Germinal center (tissue), 1 donor: ENCODE results near the gene TTYH1.
"Not testable (repeated sequence)": the region's sequence is repeated elsewhere in the genome, so short reads cannot be mapped to it uniquely, and the experiment has no call there.

Experiments
- DNase-seq: peaks from one replicate; pipeline ENCODE4 v3.0.0; 2012; ENCODE audit warnings: mixed read lengths, low spot score

Gene TTYH1

DNA sequence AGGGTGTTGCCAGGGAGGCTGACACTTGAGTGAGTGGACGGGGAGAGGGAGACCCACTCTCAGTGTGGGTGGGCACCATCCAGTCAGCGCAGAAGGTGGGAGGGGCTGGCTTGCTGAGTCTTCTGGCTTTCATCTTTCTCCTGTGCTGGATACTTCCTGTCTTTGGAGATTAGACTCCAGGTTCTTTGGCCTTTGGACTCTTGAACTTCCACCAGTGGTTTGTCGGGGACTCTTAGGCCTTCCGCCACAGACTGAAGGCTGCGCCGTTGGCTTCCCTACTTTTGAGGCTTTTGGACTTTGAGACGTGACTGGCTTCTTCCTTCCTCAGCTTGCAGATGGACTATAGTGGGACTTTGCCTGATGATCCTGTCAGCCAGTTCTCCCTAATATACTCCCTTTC, 29.5 kb downstream of the TTYH1 start:
- DNase-seq = no peak

DNA sequence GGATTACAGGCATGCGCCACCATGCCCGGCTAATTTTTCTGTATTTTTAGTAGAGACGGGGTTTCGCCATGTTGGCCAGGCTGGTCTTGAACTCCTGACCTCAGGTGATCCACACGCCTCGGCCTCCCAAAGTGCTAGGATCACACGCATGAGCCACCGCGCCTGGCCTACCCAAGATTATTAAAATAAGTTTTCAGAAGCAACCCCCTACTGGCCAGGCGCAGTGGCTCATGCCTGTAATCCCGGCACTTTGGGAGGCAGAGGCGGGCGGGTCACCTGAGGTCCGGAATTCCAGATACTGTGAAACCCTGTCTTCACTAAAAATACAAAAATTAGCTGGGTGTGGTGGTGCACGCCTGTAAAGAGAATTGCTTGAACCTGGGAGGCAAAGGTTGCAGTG, 31.1 kb downstream of the TTYH1 start:
- DNase-seq = not testable (repeated sequence)

GRCh38 chr19:54448040-54448773, 32.9 kb downstream of the TTYH1 start:
- DNase-seq = peak; percentile 30

DNA sequence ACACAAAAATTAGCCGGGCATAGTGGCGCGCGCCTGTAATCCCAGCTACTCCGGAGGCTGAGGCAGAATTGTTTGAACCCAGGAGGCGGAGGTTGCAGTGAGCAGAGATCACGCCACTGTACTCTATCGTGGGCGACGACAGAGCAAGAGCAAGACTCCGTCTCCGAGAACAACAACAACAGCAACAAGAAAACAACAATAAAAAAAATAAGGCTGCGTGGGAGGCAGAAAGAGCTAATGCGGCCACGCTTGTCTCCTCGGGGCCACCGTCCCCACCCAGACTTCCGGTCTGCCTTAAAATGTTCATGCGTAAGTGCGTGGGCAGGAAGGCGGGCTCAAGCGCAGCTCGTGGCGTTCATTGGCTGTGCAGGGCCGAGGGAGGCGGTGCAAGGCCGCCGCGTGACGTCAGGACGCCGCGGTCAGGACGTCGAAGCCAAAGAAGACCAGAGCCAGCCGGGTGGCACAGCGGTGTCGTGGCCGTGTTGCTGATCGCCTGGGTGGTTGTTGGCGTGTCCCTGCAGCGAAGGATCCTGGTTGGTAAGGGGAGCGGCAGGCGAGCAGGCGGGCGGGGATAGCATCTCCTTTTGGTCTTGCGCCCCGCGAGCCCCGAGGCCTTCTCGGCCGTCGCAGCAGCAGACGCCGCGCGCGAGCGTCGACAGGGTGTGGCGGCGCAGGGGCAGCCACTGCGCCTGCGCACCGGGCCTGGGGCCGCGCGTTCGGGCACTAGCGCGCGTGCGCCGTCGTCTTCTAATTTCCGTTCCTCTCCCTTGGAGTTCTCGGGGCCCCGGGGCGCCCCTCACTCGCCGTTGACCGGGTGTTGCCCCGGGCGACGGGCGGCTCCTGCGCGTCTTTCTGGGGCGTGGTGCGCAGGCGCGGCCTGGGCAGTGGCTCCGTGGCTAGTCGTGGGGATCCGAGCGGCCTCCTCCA, 33.8 kb downstream of the TTYH1 start, which contains the start of gene LENG8:
Gene LENG8 (plus strand): TSS at position 426 of the 927 bp plus-strand sequence. CDS start 2,146 bp downstream, outside the sequence.
- DNase-seq = peak; percentile 98

DNA sequence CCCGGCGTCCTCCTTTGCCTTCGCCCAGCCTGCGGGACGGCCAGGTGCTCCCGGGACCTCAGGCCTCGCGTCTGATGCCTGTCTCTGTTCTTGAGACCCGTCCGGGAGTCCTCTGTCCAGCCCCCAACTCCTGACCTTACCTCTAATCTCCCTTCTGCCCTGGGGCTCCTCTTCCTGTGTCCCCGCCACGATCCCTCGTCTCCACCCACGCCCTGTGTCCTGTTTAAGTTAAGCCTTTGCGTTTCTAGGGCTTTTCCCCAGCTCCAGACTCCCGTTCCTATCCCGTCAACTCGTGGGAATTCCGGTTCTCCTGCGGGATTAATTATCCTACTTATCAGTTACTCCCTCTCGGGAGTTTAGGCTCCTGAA, 34.4 kb downstream of the TTYH1 start:
- no peak for DNase-seq

DNA sequence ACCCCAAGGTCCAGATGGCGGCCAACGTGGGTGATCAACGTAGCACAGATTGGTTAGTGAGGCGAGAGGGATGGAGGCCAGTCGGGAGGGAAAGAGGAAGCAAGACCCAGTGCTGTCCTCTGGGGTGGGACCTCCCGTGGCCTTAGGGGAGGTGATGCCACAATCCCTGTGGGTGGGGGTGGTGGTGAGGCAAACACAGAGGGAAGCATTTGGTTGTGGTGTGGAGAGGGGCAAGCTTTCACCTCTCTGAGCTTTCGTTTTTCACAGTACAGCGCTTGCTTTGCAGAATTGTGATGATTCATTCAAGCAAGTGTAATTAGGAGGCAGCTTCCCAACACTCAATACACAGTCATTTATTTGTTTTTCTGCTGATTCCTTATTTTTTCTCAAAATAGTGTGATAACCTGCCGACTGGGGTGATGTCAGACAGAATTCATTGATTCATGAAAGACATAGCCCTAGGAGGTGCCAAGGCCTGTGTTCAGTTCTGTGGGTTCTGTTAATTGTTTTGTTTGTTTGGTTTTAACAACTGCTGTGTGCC, 36.1 kb downstream of the TTYH1 start:
- DNase-seq = no peak

DNA sequence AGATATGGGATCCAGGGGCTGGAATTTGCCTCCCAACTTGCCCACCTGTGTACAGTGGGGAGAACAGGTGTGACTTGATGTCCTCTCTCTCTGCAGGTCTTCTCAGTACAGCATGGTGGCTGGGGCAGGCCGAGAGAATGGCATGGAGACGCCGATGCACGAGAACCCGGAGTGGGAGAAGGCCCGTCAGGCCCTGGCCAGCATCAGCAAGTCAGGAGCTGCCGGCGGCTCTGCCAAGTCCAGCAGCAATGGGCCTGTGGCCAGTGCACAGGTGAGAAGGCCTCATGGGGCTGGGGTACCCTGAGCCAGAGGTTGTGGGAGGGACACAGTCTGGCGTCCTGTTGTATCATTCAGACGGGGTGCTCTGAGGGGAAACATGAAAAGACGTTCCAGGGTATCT, 36.7 kb downstream of the TTYH1 start:
- DNase-seq = no peak

- no peak for DNase-seq
Measured at GRCh38 chr19:54452626-54453025, 37.4 kb downstream of the TTYH1 start.

DNA sequence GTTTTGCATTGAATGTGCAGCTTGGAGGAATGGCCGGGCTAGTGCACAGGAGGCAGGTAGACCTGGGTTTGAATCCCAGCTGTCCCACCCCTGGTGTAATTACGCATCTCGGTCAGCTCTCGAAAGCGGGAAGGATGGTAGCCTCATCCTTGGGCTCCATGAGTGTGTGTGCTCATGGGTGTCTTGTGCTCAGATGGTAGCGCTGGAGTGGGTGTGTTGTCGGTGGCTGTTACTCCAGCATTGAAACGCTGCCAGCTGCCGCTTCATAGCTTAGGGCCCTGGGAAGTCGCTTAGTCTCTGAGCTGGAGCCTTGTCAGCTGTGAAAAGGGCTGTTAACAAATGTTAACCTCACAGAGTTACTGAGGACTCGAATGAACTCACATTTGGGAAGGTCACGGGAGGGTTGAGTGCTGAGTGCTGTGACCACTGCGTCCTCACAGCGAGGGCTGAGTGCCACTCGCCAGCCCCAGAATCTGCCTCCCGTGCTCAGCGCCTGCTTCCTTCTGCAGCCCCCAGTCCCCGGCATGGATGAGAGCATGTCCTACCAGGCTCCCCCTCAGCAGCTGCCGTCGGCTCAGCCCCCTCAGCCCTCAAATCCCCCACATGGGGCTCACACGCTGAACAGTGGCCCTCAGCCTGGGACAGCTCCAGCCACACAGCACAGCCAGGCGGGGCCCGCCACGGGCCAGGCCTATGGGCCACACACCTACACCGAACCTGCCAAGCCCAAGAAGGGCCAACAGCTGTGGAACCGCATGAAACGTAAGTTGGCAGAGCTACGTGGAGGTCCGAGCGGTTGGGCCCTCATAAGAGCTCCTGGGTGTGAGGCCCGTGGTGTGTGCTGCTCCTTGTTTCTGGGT, 38.9 kb downstream of the TTYH1 start:
- no peak for DNase-seq

DNA sequence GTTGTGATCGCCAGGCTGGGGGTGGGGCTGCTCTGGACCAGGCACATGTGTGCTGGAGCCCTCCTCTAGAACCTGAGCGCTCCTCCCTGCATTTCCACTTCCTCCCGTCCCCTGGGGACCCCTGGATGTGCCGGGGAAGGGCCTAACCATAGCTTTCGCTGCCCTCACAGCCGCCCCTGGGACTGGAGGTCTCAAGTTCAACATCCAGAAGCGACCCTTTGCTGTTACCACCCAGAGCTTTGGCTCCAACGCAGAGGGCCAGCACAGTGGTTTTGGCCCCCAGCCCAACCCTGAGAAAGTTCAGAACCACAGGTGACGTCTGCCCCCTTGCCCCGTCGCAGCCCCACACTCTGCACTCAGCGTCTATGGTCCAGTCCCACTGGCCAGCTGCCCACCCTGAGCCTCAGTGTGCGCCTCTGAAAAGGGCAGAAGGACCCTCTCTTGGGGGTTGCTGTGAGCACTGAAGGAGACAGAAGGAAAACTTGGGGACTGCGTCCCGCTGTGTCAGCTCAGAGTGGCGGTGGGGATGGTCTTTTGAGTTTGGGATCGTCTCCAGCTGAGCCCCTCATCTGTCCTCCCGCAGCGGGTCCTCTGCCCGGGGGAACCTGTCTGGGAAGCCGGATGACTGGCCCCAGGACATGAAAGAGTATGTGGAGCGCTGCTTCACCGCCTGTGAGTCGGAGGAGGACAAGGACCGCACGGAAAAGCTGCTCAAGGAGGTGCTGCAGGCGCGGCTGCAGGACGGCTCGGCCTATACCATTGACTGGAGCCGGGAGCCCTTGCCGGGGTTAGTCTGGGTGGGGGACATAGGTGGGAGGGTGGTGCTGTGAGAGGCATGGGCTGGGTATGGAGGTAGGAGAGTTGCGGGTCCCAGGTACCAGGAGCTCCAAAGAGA, 39.8 kb downstream of the TTYH1 start:
- DNase-seq = no peak

DNA sequence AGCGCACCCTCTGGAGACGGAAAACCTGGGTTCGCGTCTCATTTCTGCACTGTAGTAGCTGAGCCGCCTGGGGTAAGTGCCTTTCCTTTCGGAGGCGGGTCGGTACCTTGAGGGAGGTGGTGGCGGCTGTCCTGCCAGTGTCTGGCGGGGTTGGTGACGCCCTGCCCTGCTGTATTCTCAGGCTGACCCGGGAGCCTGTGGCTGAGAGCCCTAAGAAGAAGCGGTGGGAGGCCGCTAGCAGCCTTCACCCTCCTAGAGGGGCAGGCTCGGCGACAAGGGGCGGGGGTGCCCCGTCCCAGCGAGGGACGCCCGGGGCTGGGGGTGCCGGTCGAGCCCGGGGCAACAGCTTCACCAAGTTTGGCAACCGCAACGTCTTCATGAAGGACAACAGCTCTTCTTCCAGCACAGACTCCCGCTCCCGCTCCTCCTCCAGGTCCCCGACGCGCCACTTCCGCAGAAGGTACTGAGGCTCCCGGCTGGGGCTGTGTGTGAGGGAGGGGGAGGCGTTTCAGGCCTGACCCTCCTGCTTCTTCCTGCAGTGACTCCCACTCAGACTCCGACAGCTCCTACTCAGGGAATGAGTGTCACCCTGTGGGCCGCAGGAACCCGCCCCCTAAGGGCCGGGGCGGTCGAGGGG, 40.6 kb downstream of the TTYH1 start:
- DNase-seq = no peak

- DNase-seq = no peak
Measured at GRCh38 chr19:54456423-54457373, 41.4 kb downstream of the TTYH1 start.

DNA sequence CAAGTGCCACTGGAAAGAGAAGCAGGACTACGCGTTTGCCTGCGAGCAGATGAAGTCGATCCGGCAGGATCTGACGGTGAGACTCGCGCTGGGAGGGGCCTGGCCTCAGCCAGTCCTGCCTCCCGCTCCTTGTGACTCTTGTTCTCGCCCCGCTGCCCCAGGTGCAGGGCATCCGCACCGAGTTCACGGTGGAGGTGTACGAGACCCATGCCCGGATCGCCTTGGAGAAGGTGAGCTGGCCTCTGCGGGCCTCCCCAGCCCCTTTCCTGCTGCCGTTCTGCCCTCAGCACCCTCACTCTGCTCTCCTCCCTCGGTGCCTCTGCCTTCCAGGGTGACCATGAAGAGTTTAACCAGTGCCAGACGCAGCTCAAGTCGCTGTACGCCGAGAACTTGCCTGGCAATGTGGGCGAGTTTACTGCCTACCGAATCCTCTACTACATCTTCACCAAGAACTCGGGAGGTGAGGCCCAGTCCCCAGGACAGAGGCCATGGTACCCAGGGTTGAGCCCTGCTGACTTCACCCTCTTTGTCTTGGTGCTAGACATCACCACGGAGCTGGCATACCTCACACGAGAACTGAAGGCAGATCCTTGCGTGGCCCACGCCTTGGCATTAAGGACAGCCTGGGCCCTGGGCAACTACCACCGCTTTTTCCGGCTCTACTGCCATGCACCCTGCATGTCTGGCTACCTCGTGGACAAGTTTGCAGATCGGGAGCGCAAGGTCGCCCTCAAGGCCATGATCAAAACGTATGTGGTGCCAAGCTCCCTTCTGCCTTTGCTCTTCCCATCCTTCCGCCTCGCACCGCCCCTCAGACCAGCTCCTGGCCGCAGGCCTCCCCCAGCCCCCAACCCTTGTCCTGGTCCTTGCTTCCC, 42.7 kb downstream of the TTYH1 start:
- DNase-seq = no peak

DNA sequence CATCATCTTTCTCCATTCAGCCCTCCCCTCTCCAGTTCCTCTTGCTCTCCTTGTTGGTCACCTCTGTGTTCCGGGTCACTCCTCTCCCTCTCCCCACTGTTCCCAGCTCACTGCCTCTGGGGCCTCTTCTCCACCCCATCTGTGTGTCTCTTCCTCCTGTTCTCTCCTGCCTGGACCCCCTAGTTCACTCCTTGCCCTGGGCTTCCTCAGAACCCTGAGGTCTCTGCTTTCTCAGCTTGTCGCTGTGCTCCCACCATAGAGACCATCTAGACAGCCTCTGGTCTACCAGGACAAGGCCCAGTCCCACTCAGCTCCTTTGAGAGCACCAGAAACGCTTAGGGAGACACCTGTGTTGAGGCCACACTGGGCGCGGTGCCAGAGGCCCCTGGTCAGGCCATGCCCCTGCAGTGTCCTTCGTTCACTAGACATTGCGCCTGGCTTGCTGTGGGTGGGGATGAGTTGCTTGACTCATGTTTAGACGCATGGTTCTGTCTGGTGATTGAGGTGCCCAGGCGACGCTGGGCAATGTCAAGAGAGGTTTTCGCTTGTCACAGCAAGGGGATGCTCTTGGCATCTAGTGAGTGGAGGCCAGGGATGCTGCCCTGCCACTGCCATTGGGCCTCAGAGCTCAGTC, 43.5 kb downstream of the TTYH1 start:
- no peak for DNase-seq

DNA sequence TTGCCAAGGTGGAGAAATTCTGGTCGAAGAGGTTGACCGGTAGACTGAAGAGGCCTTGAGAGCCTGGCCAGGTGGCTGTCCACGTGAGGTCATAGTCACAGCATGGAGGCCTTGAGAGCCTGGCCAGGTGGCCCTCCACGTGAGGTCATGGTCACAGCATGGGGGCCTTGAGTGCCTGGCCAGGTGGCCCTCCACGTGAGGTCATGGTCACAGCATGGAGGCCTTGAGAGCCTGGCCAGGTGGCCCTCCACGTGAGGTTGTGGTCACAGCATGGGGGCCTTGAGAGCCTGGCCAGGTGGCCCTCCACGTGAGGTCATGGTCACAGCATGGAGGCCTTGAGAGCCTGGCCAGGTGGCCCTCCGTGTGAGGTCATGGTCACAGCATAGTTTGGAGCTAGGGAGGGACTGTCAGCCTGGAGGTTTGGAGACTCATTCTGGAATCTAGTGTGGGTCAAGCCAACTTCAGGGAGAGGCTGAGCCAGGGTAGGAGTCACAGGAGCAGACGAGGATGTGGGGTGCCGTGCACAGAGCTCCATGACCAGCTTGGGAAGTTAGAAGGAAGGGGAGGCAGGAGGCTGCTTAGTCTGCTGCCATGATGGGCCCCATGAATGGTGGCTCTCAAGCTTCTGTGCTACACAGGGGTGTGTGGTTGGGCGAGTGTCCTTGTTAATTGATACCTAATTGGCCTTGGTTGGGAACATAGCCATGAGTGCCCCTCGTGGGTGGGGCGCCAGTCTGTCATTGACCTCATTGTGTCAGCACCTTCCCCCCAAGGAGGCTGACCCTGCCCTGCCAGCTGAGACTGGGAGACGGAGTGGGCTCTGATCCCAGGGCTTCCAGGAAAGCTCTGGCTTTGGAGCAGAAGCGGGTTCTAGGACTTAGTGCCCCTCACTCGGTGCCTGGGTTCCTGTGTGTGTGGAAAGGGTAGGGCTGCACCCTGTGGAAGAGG, 44.3 kb downstream of the TTYH1 start:
- DNase-seq = no peak

GRCh38 chr19:54460230-54461005, 45.2 kb downstream of the TTYH1 start:
- no peak for DNase-seq
